Caco-2 (cell line): ENCODE data around the gene HNRNPUL1. TPM values are rescaled to one million over a fixed set of nuclear protein-coding genes. Genes with fewer than 3 reads are reported as not detected.
A peak's percentile ranks its signal among the peaks of the same experiment; 100 is the strongest.

Source experiments
- BruUV-seq: library from RNA; stranded (reverse); fragments of 400-500 nt; replicated peaks from 2 replicates; lab custom pipeline; 2021; lab: Mats Ljungman, UMichigan
- CTCF ChIA-PET: fragments of 300-600 bp; sonication (Branson Sonifier 250); formaldehyde crosslinking; loops from one replicate; lab custom pipeline; 2022; ENCODE audit warnings: antibody characterized with exemption; lab: Charles Lee
- POLR2A ChIA-PET: fragments of 300-600 bp; sonication (Branson Sonifier 250); formaldehyde crosslinking; loops from one replicate; lab custom pipeline; 2022; ENCODE audit warnings: antibody characterized with exemption; lab: Charles Lee
- DNase-seq, 2 experiments: peaks; one replicate each; pipeline versions ENCODE4 v3.0.0 to v3.0.0-alpha.2; 2020 to 2022
- H3K27me3 ChIP-seq: replicated peaks from 2 replicates; pipeline ENCODE4 v1.6.0; 2011; ENCODE audit warnings: low read length; ENCODE audit not compliant: control insufficient read depth, insufficient read depth
- H3K36me3 ChIP-seq: 2 replicates; pipeline ENCODE4 v1.5.1; 2011; ENCODE audit warnings: low read length; ENCODE audit not compliant: control insufficient read depth, insufficient read depth
- H3K4me1 ChIP-seq: fragments of 250-450 bp; sonication (Bioruptor Pico); 2 replicates; pipeline ENCODE4 v1.5.1; 2020; ENCODE audit warnings: mild to moderate bottlenecking
- H3K4me3 ChIP-seq: 2 replicates; pipeline ENCODE4 v1.5.1; 2011; ENCODE audit warnings: low read depth, mild to moderate bottlenecking, control low read depth, low read length
- H3K9me3 ChIP-seq: fragments of 250-450 bp; sonication (Bioruptor Pico); 2 replicates; pipeline ENCODE4 v1.5.1; 2020; ENCODE audit warnings: mild to moderate bottlenecking, moderate library complexity
- H3K27ac Mint-ChIP-seq: one replicate; pipeline ENCODE4 v1.8.0; 2022; ENCODE audit warnings: mixed read lengths; ENCODE audit not compliant: unreplicated experiment
- H3K27me3 Mint-ChIP-seq: one replicate; pipeline ENCODE4 v1.8.0; 2022; ENCODE audit warnings: mixed read lengths; ENCODE audit not compliant: insufficient read depth, unreplicated experiment
- H3K36me3 Mint-ChIP-seq: one replicate; pipeline ENCODE4 v1.8.0; 2022; ENCODE audit warnings: mild to moderate bottlenecking, mixed read lengths; ENCODE audit not compliant: insufficient read depth, unreplicated experiment
- H3K4me1 Mint-ChIP-seq: one replicate; pipeline ENCODE4 v1.8.0; 2022; ENCODE audit warnings: low read depth, mixed read lengths; ENCODE audit not compliant: unreplicated experiment
- H3K4me3 Mint-ChIP-seq: one replicate; pipeline ENCODE4 v1.8.0; 2022; ENCODE audit warnings: mild to moderate bottlenecking, moderate library complexity, mixed read lengths; ENCODE audit not compliant: unreplicated experiment
- H3K9me3 Mint-ChIP-seq: one replicate; pipeline ENCODE4 v1.8.0; 2022; ENCODE audit warnings: mixed read lengths; ENCODE audit not compliant: unreplicated experiment
- intact Hi-C: fragments of 100-400 bp; cut with micrococcal nuclease; formaldehyde crosslinking; loops from one replicate; pipeline ENCODE4 v1.10.0; 2022; ENCODE audit not compliant: unreplicated experiment
- total RNA-seq: library from RNA; stranded (reverse); gene quantifications from 2 replicates; pipeline ENCODE4 v1.2.3, GENCODE V29; 2022
- TF ChIP-seq, protein P1 (sequence below), 2 experiments: fragments of 200-600 bp in 1 of 2; IDR thresholded peaks; 1 replicate in 1 of 2; 2 replicates in 1 of 2; pipeline versions ENCODE4 v1.5.1 to v1.8.0; 2011 to 2022; ENCODE audit warnings: antibody characterized with exemption in 1 of 2, control low read depth in 1 of 2, inconsistent platforms in 1 of 2, low read depth in 1 of 2, low read length in 1 of 2, mild to moderate bottlenecking in 1 of 2, moderate library complexity in 1 of 2; ENCODE audit not compliant: insufficient read depth in 1 of 2, severe bottlenecking in 1 of 2, unreplicated experiment in 1 of 2

The HNRNPUL1 gene
- total RNA-seq, 1 experiment from 2014 or later: 322 TPM

DNA sequence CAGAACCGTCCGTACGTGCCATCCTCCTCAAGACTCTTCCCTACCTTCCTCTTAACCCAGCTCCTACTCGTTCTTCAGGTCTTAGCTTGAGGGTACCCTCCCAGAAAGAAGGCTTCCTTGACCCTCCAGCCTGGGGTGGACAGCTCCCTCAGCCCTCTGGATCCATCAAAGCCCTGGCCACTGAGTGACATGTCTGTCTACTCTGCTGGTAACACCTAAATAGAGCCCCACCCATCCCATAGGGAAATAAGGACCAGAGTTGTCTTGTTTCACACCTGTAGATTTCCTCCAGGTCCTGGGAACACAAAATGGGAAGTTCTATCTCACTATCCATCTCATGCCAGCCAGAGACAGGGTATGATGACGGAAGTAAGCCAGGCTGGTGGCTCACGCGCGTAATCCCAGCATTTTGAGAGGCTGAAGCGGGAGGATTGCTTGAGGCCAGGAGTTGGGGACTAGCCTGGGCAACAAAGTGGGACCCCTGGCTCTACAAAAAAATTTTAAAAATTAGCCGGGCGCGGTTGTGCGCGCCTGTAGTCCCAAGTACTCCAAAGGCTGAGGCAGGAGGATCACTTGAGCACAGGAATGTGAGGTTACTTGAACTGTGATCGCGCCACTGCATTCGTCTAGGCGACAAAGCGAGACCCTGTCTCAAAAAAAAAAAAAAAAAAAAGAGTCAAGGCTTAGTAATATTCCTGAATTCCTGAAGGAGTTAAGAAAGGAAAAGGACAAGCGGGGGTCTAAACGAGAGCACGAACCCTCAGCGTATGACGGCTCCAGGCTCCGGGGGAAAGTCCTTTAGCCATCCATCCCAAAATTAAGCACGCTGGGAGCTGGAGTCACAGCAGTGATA lies 45.2 kb downstream of the HNRNPUL1 start:
- Histone ChIP-seq H3K27me3 (no peaks in the 10 kb centered on the region), H3K4me1 (peaks cover 17% of the 10 kb centered on the region), H3K9me3 (no peaks in the 10 kb centered on the region), H3K36me3 (peaks cover 5% of the 10 kb centered on the region), H3K4me3 (peak overlapping the region; percentile 64)
- POLR2A ChIA-PET: interaction anchor here (1.3 kb wide), 1 partner anchor 45 kb away, joined by 4 read pairs; the partner anchor contains the start of gene HNRNPUL1
- no peak for DNase-seq
- TF ChIP-seq, protein P1, sequence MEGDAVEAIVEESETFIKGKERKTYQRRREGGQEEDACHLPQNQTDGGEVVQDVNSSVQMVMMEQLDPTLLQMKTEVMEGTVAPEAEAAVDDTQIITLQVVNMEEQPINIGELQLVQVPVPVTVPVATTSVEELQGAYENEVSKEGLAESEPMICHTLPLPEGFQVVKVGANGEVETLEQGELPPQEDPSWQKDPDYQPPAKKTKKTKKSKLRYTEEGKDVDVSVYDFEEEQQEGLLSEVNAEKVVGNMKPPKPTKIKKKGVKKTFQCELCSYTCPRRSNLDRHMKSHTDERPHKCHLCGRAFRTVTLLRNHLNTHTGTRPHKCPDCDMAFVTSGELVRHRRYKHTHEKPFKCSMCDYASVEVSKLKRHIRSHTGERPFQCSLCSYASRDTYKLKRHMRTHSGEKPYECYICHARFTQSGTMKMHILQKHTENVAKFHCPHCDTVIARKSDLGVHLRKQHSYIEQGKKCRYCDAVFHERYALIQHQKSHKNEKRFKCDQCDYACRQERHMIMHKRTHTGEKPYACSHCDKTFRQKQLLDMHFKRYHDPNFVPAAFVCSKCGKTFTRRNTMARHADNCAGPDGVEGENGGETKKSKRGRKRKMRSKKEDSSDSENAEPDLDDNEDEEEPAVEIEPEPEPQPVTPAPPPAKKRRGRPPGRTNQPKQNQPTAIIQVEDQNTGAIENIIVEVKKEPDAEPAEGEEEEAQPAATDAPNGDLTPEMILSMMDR (IDR thresholded peaks at IDR 0.05; ENCODE audit: insufficient read depth in 1 of 2, low read depth in 1 of 2, low read length in 1 of 2, severe bottlenecking in 1 of 2, unreplicated experiment in 1 of 2): no peak
- intact Hi-C loops: loop anchor here (1.0 to 2.0 kb wide), 2 partner anchors 44 to 183 kb away; partner anchors contain the start of gene TGFB1
- Mint-ChIP-seq H3K4me3 (peak overlapping the region; percentile 92), H3K4me1 (peaks cover 7% of the 10 kb centered on the region), H3K27ac (peak overlapping the region; percentile 95), H3K27me3 (no peaks in the 10 kb centered on the region), H3K9me3 (no peaks in the 10 kb centered on the region), H3K36me3 (peaks cover 84% of the 10 kb centered on the region)
- TSS peak; percentile 81 for BruUV-seq
- CTCF ChIA-PET: interaction anchor here (0.6 to 1.6 kb wide), 4 partner anchors 16 to 116 kb away, joined by 3 to 6 read pairs (median 4); partner anchors contain the start of genes CYP2S1 and HNRNPUL1

DNA sequence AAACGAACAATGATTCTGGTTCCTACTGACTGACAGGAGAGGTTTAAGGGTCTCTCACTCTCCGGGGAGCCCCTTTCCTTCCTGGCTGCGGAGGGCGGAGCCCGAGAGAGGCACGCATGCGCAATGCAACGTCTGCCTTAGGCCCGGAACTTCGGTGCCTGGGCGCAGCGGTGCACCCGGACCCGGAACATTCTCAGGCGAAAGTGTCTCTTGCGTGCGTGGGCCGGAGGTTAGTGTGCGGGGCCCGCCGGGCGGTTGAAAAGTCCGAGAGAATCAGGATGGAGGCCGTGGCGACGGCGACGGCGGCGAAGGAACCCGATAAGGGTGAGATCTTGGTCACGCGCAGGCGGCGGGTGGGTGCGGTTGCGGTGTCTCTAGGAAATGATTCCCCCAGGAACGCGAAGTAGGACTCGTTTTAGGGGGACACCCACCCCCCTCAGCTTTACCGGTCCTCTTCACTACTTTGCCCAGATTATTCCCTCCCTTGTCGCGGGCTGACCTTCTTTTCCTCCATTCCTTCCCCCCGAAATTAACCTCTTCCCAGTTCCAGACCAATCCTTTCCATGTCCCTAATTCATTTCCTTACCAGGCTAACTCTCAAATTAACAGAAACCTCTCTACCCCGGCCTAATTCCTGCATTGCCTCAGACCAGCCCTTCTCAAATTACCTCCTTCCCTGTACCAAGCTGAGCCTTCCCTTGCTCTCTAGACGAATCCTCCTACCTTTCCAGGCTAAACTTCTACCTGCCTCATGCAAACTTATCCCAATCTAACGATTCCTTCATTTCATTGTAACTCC lies 46.1 kb downstream of the HNRNPUL1 start, which contains the start of gene CCDC97:
Gene CCDC97 (plus strand): TSS at position 140 of the 799 bp plus-strand sequence. CDS start 139 bp downstream, at position 279.
- ChIA-PET CTCF (interaction anchor here (0.5 to 1.1 kb wide), 3 partner anchors 11 to 55 kb away, joined by 3 to 4 read pairs (median 3); no protein-coding TSS in a partner anchor), POLR2A (interaction anchor here (0.6 kb wide), 1 partner anchor 69 kb away, joined by 4 read pairs; no protein-coding TSS in a partner anchor)
- Histone ChIP-seq H3K4me3 (peak within 1 kb of the TSS; percentile 64), H3K27me3 (no peaks in the 10 kb centered on the region), H3K9me3 (no peaks in the 10 kb centered on the region), H3K36me3 (0 out of 2 replicates have a peak, but pooled peaks cover 2% of the 10 kb centered on the region), H3K4me1 (peaks cover 17% of the 10 kb centered on the region)
- BruUV-seq: TSS peak; percentile 55
- H3K27me3 Mint-ChIP-seq: no peaks in the 10 kb centered on the region
- peak within 1 kb of the TSS; percentile 95 for H3K27ac Mint-ChIP-seq
- peaks cover 7% of the 10 kb centered on the region for H3K4me1 Mint-ChIP-seq
- H3K36me3 Mint-ChIP-seq: peaks cover 77% of the 10 kb centered on the region
- H3K4me3 Mint-ChIP-seq: peak within 1 kb of the TSS; percentile 92
- TF ChIP-seq, protein P1 (IDR thresholded peaks at IDR 0.05; ENCODE audit: insufficient read depth in 1 of 2, low read depth in 1 of 2, low read length in 1 of 2, severe bottlenecking in 1 of 2, unreplicated experiment in 1 of 2): no peak
- intact Hi-C loops: loop anchor here (1.0 kb wide), 1 partner anchor 43 kb away; the partner anchor contains the start of gene TGFB1
- H3K9me3 Mint-ChIP-seq: no peaks in the 10 kb centered on the region
- DNase-seq: peak; percentile 86 to 90
